ENCODE measurements around the gene SMIM45.

Gene SMIM45

GRCh38 chr22:41979423-41980250, 27.7 kb downstream of the SMIM45 start:
- peaks cover 43% of the 10 kb centered on the region for H3K27me3 ChIP-seq (ENCODE audit: insufficient read depth, low read length, poor library complexity)
- DNase-seq (no peak), ATAC-seq (ENCODE audit: insufficient read depth, low read depth) (no peak)
- no peaks in the 10 kb centered on the region for H3K9me3 ChIP-seq (ENCODE audit: insufficient read depth, low read length, severe bottlenecking)
- no peaks in the 10 kb centered on the region for H3K36me3 ChIP-seq (ENCODE audit: insufficient read depth, low read length)
- no peak overlapping the region for H3K4me3 ChIP-seq (ENCODE audit: low read depth in 1 of 2, low read length in 2 of 2)
- H2AFZ ChIP-seq (ENCODE audit: low read depth, low read length) = no peak overlapping the region
- no peak overlapping the region for H3K4me2 ChIP-seq (ENCODE audit: insufficient read depth, low read length)
- H3K9ac ChIP-seq (ENCODE audit: low read depth, low read length) = no peak overlapping the region
- no peak for TF ChIP-seq CTCF (IDR thresholded peaks at IDR 0.05; ENCODE audit: borderline replicate concordance, extremely low read depth, low read length, poor library complexity, severe bottlenecking)
- no peak for TF ChIP-seq EZH2 (IDR thresholded peaks at IDR 0.05; ENCODE audit: borderline replicate concordance, low read depth, low read length, severe bottlenecking)
- peaks cover 13% of the 10 kb centered on the region for H3K4me1 ChIP-seq (ENCODE audit: insufficient read depth, low read length)
- peaks cover 16% of the 10 kb centered on the region for H4K20me1 ChIP-seq (ENCODE audit: insufficient read depth, low read length)
- H3K79me2 ChIP-seq (ENCODE audit: insufficient read depth, low read length) = no peaks in the 10 kb centered on the region
- no peak overlapping the region for H3K27ac ChIP-seq (ENCODE audit: low read length)

GRCh38 chr22:41982865-41983264, 30.9 kb downstream of the SMIM45 start:
- no peaks in the 10 kb centered on the region for H3K4me1 ChIP-seq (ENCODE audit: insufficient read depth, low read length)

DNA sequence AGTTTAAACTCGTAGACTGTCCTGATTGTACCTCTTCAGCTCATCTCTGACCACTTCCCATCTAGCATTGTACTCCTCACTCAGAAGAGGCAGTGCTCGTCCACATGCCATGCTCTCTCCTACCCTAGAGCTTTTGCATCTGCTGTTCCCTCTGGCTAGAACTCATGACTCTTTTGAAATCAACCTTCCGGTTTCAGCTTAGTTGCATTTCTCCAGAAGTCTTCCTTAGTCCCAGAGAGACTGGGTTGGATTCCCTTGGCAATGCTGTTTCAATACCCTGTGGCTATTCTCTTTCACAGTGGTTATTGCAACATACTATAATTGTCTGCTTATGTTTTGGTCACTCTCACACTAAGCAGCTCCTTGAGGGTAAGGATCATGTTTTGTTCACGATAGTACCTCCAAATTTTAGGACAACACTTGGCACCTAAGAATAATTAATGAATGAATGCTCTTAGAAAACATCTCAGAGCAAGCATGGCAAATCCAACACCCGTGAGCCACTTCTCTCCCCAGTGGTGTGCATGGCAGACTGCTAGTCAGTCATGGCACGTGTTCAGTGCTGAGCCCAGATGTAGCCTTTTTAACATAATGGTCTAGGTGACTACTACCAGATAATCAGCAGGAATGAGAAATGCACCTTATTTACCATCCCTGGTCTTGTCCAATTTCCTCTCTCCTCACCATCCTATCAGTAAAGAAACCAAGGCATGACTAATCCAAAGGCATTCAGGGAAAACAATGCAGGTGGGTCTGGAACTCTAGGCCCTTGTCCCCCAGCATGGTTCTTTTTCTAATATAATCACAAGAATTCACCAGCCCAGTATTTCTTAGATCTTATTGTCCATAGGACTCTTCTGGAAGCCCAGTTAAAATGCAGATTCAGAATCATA, 31.8 kb downstream of the SMIM45 start:
- no peak overlapping the region for H3K4me2 ChIP-seq (ENCODE audit: insufficient read depth, low read length)
- TF ChIP-seq CTCF (IDR thresholded peaks at IDR 0.05; ENCODE audit: borderline replicate concordance, extremely low read depth, low read length, poor library complexity, severe bottlenecking) (no peak), EZH2 (IDR thresholded peaks at IDR 0.05; ENCODE audit: borderline replicate concordance, low read depth, low read length, severe bottlenecking) (no peak)
- no peaks in the 10 kb centered on the region for H3K9me3 ChIP-seq (ENCODE audit: insufficient read depth, low read length, severe bottlenecking)
- no peaks in the 10 kb centered on the region for H3K4me1 ChIP-seq (ENCODE audit: insufficient read depth, low read length)
- H3K4me3 ChIP-seq (ENCODE audit: low read depth in 1 of 2, low read length in 2 of 2) = no peak overlapping the region
- no peak overlapping the region for H3K27ac ChIP-seq (ENCODE audit: low read length)
- no peak for DNase-seq
- no peak overlapping the region; the same call in 1 of the 2 replicates for H2AFZ ChIP-seq (ENCODE audit: low read depth, low read length)
- no peaks in the 10 kb centered on the region for H3K79me2 ChIP-seq (ENCODE audit: insufficient read depth, low read length)
- no peaks in the 10 kb centered on the region for H3K36me3 ChIP-seq (ENCODE audit: insufficient read depth, low read length)
- peaks cover 7% of the 10 kb centered on the region for H3K27me3 ChIP-seq (ENCODE audit: insufficient read depth, low read length, poor library complexity)
- no peak for ATAC-seq (ENCODE audit: insufficient read depth, low read depth)
- H3K9ac ChIP-seq (ENCODE audit: low read depth, low read length) = no peak overlapping the region
- H4K20me1 ChIP-seq (ENCODE audit: insufficient read depth, low read length) = no peaks in the 10 kb centered on the region

More at GRCh38 chr22:41982865-41983264, 30.9 kb downstream of the SMIM45 start:
- Histone ChIP-seq H3K9ac (ENCODE audit: low read depth, low read length) (no peak overlapping the region), H3K36me3 (ENCODE audit: insufficient read depth, low read length) (no peaks in the 10 kb centered on the region), H3K4me2 (ENCODE audit: insufficient read depth, low read length) (no peak overlapping the region), H4K20me1 (ENCODE audit: insufficient read depth, low read length) (peaks cover 2% of the 10 kb centered on the region; the same call in 1 of the 2 replicates), H2AFZ (ENCODE audit: low read depth, low read length) (no peak overlapping the region), H3K79me2 (ENCODE audit: insufficient read depth, low read length) (no peaks in the 10 kb centered on the region), H3K9me3 (ENCODE audit: insufficient read depth, low read length, severe bottlenecking) (no peaks in the 10 kb centered on the region), H3K27ac (ENCODE audit: low read length) (no peak overlapping the region), H3K4me3 (ENCODE audit: low read depth in 1 of 2, low read length in 2 of 2) (no peak overlapping the region), H3K27me3 (ENCODE audit: insufficient read depth, low read length, poor library complexity) (peaks cover 15% of the 10 kb centered on the region)
- DNase-seq = no peak
- no peak for TF ChIP-seq CTCF (IDR thresholded peaks at IDR 0.05; ENCODE audit: borderline replicate concordance, extremely low read depth, low read length, poor library complexity, severe bottlenecking)
- TF ChIP-seq EZH2 (IDR thresholded peaks at IDR 0.05; ENCODE audit: borderline replicate concordance, low read depth, low read length, severe bottlenecking) = no peak
- no peak for ATAC-seq (ENCODE audit: insufficient read depth, low read depth)

Data from DND-41 (cell line).